ENCODE results near the gene EPHA6.

EPHA6 gene

GRCh38 chr3:97706226-97706625, 891.8 kb downstream of the EPHA6 start:
- H3K4me3 ChIP-seq: no peak overlapping the region
- no peak for DNase-seq (ENCODE audit: low spot score)
- TF ChIP-seq, protein P1, sequence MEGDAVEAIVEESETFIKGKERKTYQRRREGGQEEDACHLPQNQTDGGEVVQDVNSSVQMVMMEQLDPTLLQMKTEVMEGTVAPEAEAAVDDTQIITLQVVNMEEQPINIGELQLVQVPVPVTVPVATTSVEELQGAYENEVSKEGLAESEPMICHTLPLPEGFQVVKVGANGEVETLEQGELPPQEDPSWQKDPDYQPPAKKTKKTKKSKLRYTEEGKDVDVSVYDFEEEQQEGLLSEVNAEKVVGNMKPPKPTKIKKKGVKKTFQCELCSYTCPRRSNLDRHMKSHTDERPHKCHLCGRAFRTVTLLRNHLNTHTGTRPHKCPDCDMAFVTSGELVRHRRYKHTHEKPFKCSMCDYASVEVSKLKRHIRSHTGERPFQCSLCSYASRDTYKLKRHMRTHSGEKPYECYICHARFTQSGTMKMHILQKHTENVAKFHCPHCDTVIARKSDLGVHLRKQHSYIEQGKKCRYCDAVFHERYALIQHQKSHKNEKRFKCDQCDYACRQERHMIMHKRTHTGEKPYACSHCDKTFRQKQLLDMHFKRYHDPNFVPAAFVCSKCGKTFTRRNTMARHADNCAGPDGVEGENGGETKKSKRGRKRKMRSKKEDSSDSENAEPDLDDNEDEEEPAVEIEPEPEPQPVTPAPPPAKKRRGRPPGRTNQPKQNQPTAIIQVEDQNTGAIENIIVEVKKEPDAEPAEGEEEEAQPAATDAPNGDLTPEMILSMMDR (IDR thresholded peaks at IDR 0.05): no peak
- no peak overlapping the region for H3K27ac ChIP-seq

DNA sequence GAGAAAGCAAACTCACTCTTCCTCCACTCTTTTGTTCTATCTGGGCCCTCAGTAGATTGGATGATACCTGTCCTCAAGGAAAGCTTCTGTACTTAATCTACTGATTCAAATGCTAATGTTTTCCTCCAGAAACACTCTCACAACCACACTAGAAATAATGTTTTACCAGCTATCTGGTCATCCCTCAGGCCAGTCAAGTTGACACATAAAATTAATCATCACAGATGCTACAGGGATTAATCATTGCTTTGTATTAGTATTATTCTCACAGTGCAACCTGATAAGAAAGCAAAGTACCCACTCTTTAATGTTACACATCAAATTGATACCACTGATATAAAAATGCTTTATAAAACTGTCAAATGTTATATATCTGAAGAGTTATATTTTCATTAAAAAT, 897.3 kb downstream of the EPHA6 start:
- TF ChIP-seq, protein P1 (IDR thresholded peaks at IDR 0.05): no peak
- Histone ChIP-seq H3K27ac (no peak overlapping the region), H3K4me3 (no peak overlapping the region)
- DNase-seq (ENCODE audit: low spot score): no peak

- TF ChIP-seq, protein P1 (IDR thresholded peaks at IDR 0.05): no peak
- no peak for DNase-seq (ENCODE audit: low spot score)
Measured at GRCh38 chr3:97712919-97713318, 898.5 kb downstream of the EPHA6 start.

GRCh38 chr3:97713634-97714033, 899.2 kb downstream of the EPHA6 start:
- Histone ChIP-seq H3K4me3 (no peak overlapping the region), H3K27ac (no peak overlapping the region)
- no peak for DNase-seq (ENCODE audit: low spot score)
- TF ChIP-seq, protein P1 (IDR thresholded peaks at IDR 0.05): no peak

More at GRCh38 chr3:97712919-97713318, 898.5 kb downstream of the EPHA6 start:
- H3K4me3 ChIP-seq: no peak overlapping the region
- H3K27ac ChIP-seq: no peak overlapping the region

- no peak for DNase-seq (ENCODE audit: low spot score)
- Histone ChIP-seq H3K4me3 (peak overlapping the region; percentile 27), H3K27ac (no peak overlapping the region)
- TF ChIP-seq, protein P1 (IDR thresholded peaks at IDR 0.05): peak; percentile 78
Measured at GRCh38 chr3:97719156-97719821, 904.9 kb downstream of the EPHA6 start.

- DNase-seq (ENCODE audit: low spot score): no peak
- no peak overlapping the region for H3K4me3 ChIP-seq
- TF ChIP-seq, protein P1 (IDR thresholded peaks at IDR 0.05): no peak
- H3K27ac ChIP-seq: no peak overlapping the region
Measured at GRCh38 chr3:97720417-97720816, 906.0 kb downstream of the EPHA6 start.

DNA sequence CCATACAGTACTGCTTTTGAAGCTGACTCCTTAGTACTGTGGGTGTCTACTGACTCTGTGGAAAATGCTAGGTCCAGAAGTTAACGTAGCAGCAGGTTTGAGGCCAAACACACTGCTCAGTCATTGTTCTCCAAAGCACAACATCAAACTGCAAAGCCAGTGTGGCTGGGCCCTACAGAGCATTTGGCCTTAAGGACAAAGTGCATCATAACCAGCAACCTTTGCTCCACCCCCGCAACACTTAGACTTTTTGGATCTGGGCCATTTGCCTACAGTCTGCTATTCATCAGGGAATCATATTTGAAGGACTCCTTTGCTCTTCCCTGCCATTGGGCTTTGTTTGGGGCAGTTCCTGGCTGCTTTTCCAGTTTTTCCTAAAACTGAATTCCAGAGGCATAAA, 907.1 kb downstream of the EPHA6 start:
- TF ChIP-seq, protein P1 (IDR thresholded peaks at IDR 0.05): no peak
- DNase-seq (ENCODE audit: low spot score): no peak
- Histone ChIP-seq H3K4me3 (no peak overlapping the region), H3K27ac (no peak overlapping the region)

Measured in coronary artery (tissue), 2 donors.